HTR-8/SVneo (cell line): Measurements from ENCODE around the gene TMEM181.
"Not testable (repeated sequence)": the region's sequence is repeated elsewhere in the genome, so short reads cannot be mapped to it uniquely, and the experiment has no call there.

ENCODE experiments used
- DNase-seq: peaks from one replicate; pipeline ENCODE4 v3.0.0; 2011; ENCODE audit warnings: low spot score, mixed read lengths; ENCODE audit not compliant: insufficient read length
- FAIRE-seq: peaks from 2 replicates; lab custom pipeline; 2011; peaks lifted over from hg19 to GRCh38; lab: Jason Lieb, UNC

Gene TMEM181

DNA sequence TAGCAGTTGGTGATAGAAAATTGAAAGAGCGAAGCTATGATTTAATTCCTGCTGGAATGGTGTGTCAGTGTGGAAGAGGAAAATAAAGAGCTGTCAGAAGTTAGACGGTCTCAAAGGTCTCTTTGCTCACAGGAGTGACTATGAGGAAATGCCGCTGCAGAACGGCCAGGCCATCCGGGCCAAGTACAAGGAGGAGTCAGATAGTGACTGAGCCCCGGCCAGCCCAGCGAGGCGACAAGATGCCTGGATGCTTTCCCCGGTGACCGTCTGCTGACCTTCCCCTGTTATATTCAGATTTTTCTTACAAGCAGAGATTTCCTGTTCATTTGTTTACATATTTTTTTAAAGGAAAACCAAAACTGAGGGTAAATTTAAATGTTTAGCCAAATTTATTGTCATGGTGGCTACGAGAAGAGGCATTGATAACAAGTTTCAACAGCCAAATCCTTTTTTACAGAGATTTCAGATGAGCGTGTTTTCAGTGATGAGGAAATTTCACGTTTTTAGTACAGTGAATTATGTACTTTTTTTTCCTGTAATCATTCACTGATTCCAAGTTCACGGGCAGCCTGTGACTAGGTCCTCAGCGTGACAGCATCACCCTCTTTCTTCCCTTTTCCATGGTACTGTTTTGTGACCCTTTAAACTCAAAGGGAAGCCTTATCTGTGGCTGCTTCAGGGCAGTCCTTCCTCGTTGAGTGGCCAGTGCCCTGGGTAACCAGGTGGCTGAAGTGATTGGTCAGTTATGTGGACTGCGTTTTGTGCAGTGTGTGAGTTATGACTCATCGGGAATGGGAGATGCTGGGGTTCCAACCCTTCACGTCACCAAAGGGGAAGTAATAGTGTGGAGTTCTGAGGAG, 72.0 kb downstream of the TMEM181 start:
- FAIRE-seq: peak; percentile 93
- peak; percentile 75 for DNase-seq

DNA sequence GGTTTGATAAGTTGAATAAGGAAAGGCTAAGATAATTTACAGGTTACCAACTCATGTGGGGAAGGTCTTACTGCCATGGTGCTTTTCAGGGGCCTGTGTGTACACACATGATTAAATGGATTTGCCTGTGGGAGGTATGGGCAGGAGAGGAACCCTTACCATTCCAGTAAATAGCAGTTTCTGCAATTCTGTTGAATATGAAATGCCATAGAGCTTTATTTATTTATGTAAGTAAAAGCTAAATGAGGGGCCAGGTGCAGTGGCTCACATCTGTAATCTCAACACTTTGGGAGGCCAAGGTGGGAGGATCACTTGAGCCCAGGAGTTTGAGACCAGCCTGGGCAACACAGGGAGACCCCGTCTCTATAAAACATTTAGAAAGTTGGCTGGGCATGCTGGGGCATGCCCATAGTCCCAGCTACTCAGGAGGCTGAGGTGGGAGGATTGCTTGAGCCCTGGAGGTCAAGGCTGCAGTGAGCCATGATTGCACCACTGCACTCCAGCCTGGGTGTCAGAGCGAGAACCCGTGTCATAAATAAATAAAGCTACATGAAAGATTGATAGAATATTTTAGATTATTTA, 72.7 kb downstream of the TMEM181 start:
- not testable (repeated sequence) for DNase-seq, FAIRE-seq

DNA sequence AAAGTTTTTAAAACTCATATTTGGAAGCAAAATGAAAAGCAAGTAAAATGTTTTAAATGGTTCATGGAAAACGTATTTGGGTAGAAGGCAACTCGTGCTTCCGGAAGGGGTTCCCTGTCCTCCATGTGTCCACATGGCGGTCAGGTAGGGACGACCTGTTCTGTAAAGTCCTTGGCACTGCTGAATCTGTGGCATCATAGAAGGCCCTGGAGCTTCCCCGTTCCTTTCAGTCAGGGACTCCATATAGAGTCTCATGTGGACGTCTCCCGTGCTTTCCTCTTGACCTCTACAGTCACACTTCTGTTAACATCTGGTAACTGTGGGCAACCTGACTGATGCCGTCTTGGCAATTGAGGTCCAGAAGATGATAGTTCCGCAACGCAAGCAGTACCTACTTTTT, 73.2 kb downstream of the TMEM181 start:
- DNase-seq: no peak
- no peak for FAIRE-seq

DNA sequence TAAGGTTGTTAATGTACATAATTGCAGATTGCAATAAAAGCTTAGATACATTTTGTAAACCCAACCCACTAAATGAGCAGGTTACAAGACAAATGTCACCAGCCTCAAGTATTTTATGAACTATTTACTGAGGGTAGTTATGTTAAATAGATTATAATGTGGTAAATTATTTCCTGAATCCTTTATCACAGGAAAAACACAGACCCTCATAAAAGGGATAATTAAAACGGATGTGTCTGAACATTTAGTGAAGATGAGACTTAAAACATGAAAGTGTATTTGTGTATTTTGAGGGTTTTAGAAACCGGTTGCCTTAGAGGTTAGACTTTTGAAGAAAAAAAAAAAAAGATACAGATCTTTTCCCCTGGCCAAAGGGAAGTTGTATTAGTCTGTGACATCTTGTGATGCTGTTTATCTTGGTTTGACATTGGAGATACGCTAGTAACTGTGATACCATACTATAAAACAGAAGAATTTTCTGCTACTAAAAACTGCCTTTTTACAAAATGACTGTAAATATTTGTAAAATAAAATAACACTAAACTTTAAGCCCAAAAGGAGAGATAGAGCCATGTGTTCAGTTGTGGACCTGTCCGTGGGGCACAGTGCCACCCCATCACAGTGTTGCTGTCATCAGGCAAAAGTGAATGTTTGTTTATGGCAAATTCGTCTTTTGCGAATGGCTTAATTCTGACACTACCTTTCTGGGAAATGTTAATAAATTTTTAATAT, 75.0 kb downstream of the TMEM181 start:
- FAIRE-seq: no peak
- DNase-seq: no peak

DNA sequence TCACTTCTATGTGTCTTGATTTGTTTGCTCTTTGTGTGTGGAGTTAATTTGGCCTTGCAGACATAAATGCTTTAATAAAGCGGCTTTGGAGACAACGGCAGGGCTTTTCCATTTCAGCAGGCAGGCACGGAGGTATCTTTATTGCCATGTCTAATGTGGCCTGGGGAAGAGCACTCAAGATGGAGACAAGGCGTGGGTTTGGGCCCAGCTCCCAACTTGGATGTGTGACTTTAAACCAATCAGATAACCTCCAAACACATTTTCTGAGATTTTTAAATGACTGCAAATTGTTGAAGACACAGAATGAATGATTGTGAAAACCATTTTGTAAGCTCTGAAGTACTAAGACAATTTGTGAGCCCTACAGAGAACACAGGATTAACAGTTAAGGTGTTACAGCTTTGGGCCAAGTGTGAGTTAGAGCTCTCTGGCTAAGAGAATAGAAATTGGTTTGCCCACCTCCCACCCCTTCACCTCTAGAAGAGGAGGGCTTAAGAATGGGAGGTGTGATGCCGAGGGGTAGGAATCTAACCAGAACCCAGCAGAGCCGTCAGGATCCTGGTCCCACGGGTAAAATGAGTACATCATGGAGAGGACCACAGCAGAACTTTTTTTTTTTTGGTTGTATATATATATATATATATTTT, 75.7 kb downstream of the TMEM181 start:
- no peak for FAIRE-seq
- no peak for DNase-seq

DNA sequence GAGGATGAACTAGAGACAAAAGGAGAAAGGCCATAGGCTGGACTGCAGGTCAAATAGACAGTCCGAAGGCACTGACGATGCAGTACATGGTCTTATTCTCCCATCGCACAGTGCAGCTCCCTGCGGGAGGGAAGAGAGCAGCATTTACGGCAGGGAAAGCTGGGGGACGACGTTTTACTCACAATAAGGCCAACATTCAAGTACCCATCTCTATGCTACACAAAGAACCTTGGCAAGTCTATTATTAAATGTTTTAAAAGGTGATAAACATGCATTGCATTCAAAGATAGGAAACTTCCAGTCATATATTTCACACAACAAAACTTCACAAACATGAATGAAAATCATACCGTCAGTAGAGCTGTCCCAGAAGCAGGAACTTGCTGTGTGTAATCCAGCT, 76.9 kb downstream of the TMEM181 start:
- no peak for FAIRE-seq
- no peak for DNase-seq

DNA sequence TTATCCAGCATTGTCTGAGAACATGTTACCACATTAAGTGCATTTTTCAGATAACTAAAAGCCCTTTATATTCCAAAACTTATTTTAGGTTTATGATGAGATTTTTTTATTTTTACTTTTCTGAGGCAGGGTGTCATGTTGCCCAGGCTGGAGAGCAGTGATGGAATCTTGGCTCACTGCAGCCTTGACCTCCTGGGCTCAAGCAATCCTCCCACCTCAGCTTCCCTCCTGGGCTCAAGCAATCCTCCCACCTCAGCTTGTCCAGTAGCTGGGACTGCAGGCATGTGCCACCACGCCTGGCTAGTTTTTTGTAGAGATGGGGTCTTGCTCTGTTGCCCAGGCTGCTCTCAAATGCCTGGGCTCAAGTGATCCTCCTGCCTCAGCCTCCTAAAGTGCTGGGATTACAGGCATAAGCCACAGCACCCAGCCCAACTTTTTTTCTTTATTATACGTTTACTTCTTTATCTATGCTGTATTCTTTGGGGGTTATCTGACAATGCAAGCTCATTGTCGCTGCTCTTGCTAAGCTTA, 78.5 kb downstream of the TMEM181 start:
- FAIRE-seq (no peak), DNase-seq (no peak)

DNA sequence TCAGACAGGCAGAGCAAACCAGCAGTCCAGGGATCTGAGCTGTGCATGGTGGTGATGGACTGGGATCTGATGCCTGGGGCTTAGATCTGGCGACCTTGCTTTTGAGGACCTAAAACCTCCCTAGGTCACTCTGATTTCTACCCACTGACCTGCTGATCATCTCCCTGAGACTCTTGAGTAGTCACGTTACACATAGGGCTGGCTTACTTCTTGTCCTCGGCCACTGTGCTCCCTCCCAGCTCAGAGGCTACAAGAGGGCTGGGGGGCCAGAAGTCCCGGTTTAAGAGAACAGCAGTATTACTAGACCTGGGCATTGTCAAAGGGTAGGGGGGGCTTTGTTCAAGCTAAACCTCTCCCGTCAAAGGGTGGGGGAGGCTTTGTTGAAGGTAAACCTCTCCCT, 79.2 kb downstream of the TMEM181 start:
- FAIRE-seq (no peak), DNase-seq (no peak)

DNA sequence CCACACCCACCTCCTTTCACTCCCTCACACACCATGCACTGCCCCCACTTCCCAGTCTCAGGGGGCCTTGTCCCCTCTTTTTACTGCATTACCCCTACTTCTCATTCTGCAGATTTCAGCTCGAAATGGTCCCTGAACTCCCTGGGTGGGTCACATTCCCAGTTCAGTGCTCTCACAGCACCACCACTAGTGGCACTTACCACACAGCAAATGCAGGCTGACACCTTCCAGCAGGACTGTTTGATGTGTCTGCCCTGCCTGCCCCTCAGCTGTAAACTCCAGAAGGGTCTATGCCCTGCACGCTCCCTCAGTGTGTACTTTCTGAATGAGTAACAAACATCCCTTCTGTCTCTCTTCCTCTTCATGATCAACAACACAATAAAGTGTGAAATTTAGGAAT, 80.6 kb downstream of the TMEM181 start:
- FAIRE-seq: no peak
- DNase-seq: no peak

DNA sequence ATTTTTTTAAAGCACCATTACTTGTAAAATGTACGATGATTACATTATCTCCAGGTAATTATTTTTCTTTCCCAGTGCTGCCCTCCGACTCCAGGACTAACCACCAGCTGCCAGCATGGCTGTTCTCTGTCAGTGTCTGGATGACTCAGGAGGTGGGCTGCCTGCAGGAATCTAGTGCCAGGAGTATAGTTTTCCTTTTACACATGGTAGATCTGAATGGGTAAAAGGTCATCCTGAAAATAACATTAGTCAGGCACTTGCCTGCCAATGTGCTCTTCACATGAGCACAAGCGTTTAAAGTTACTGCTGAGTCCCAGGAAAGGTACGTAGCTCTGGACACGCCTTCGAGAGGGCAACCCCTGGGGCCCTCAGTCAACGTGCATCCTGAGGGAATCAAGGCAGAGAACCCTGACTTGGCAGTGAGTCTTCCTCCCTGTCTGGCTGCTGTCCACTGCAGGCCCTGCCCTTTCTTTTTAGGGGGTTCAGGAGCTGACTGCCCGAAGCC, 82.3 kb downstream of the TMEM181 start:
- DNase-seq (peak; percentile 65), FAIRE-seq (no peak)

DNA sequence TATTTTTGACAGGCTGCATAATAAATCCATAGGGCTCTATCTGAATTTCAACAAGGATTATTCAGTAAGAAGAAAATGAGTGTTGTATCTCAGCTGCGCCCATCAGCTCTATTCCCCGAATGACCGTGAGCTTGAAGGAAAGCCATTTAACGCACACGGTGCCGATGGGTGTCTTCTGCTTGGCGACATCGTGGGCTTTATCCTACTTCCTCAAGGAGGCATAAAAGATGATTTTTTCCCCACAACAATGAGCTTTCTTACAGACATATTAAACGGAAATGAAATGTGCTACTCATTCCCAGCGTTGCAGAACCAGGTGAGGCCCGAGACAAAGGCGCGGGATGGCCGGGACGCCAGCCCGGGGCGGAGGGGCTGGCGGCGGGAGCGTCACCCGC, 83.9 kb downstream of the TMEM181 start:
- DNase-seq: no peak
- no peak for FAIRE-seq

DNA sequence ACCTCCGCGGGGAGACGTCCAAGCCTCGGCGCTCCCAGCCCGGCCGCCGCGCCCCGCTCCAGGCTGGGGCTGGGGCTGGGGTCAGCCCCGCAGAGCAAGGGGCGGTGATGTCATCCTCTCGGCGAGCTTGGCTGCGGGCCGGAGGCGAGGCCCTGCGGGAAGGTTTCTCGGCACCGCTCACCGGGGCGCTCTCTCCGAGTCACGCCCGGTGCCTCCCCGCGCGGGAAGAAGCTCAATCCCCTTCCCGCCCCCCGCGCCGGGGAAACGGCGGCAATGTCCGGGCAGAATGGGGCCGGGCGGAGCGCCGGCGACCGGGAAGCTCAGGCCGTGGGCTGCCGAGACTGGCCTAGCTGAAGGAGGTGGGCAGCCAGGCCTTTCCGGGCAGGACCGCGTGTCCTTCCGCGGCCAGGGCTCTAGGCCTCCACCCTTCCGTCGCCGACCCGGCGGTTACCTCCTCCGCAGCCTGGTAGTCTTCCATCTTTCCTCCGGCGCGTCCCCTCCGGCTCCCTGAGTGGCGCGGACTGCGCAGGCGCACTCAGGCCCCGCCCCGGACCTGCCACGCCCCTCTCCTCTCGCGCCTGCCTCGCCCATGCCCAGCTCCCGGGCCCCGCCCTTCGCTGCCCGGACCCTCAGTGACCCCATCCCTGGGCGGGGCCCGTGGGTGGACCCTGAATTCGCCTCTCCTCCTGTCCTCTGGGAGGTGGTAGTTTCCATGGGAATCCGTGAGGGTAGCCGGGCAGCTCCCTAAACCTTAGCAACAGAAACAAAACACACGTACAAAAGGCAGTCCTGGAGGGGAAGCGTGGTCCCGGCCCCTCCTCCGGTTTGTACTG, 84.6 kb downstream of the TMEM181 start, which contains the start of gene DYNLT1:
Gene DYNLT1 (minus strand): TSS at position 513 of the 833 bp plus-strand sequence. CDS start 35 bp downstream, at position 478.
- peak; percentile 83 for FAIRE-seq
- DNase-seq: peak; percentile 89

DNA sequence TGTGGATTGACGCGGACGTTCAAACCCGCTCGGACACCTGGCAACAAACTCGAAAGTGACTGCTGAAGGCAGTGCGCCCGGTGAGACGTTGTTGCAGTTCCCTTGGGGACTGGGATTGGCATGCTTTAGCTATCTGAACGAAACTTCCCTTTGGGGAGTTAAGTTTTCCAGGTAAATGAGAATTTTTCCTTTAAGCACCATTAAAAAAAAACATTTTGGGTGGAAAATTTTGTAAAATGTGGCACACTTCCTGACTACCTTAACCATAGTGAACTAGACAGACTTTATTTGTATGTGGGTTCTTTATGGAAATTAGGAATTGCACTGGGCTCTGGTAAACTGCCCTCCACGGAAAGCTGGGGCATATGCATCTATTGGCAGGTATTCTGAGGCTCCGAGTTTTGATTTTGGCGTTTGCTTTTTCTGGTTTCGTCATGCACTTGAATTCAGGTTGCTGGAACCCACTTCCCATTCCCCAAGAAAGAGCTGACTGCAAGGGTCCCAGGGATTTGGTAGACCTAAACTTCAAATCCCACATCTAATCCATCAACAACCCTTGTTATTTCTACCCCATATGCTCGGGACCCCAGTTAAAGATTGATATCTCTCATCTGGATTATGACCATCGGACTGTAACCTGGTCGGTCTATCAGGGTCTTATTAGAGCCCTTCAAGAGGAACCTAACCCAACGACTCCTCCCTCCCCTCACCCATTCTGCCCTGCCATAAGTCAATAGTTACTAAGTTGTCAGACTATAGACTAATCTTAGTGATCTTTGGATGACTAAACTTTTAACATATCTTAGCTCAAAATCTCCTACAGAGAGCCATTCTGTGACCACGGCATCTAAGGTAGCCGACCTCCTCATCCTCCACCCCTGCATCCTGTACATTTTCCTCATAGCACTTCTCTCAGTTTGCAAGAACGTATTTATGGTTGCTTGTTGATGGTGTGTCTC, 85.5 kb downstream of the TMEM181 start:
- FAIRE-seq (no peak), DNase-seq (no peak)

DNA sequence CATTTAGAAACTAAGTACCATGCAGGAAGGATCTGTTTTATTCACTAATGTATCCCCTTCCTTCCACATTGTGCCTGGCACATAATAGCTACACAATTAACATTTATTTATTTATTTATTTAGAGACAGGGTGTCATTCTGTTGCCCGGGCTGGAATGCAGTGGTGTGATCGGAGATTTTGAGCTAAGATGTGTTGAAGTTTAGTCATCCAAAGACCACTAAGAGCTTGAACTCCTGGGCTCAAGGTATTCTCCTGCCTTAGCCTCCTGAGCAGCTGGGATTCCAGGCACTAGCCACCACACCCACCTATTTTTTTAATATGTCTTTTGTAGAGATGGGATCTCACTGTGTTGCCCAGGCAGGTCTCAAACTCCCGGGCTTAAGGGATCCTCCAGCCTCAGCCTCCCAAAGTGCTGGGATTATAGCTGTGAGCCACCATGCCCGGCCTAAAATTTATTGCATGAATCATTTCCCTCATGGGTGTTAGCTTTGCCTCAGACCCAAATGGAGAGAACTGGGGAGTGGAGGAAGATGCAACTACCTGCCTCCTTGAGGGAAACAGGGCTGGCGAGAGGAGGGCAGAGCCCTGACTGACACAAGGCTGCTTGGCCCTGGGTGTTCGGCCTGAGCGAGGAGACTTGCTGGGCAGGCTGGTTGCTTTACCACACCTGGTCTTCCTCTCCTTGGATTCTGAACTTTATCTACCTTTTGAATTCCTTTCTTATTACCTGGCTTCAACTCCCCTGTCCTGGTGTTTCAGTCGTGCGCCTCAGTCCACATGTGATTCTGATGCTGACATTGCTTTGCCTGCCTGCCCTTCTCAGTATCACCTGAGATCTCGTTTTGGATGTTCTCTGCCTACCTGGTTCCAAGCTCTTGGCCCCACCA, 86.4 kb downstream of the TMEM181 start:
- FAIRE-seq: no peak
- no peak for DNase-seq

DNA sequence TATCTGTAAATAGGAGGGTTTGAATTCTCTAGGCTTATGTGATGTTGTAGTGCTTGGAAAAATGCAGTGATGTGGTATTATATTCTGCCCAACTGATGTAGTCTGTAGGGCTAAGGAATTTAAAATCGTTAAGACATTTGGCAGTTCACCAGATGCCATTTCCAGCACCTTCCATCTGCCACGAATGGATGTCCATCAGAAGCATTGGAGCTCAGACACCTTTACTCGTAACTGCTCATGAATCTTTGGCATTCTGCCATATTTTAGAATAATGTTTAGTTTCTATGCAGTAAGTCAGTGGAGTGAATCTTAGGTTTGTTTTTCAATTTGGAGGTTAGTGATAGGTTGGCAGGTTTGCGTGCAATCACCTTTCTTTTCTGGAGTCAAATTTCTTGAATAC, 87.6 kb downstream of the TMEM181 start:
- FAIRE-seq (no peak), DNase-seq (no peak)

DNA sequence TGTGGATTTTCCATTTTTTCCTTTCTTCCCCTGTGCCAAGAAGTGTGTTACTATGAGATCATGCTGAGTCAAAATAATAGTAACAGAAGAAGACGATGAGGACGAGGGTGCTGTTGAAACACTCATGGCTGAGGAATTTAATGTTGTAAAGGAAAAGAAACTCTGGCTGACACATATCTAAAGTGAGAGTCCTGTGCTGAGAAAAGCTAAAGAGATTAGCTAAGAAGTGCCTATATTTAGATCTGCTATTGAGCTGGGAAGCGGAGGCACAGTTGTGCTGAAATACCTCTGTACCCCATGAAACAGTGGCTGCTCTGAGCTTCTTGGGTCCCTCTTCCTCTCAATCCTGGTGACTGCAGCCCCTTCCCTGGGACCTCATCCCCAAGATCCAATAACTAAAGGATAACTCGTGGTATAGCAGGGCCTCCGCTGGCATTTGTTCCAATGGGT, 88.8 kb downstream of the TMEM181 start:
- DNase-seq (no peak), FAIRE-seq (no peak)
